ENCODE data around the gene OMA1. TPM values are rescaled to one million over a fixed set of nuclear protein-coding genes. Genes with fewer than 3 reads are reported as not detected.

The OMA1 gene
- total and polyA plus RNA-seq, 2 donors from 2014 or later: 24.8 to 42.6 TPM

GRCh38 chr1:58571616-58572015 is 25.1 kb upstream of the OMA1 start:
- FAIRE-seq: no peak
- H3K27ac ChIP-seq (ENCODE audit: low read depth in 2 of 2, low read length in 2 of 2): no peak overlapping the region

GRCh38 chr1:58570817-58571216 is 24.3 kb upstream of the OMA1 start:
- Histone ChIP-seq H3K4me3 (ENCODE audit: low read length in 3 of 3) (no peak overlapping the region), H3K9ac (ENCODE audit: low read length in 3 of 3) (no peak overlapping the region), H3K27me3 (ENCODE audit: control insufficient read depth, insufficient read depth, low read length) (peaks cover 8% of the 10 kb centered on the region), H3K4me1 (ENCODE audit: control insufficient read depth in 2 of 3, insufficient read depth in 2 of 3, low read depth in 1 of 3, low read length in 3 of 3) (no peaks in the 10 kb centered on the region), H3K27ac (ENCODE audit: low read depth in 2 of 2, low read length in 2 of 2) (no peak overlapping the region), H3K36me3 (ENCODE audit: control insufficient read depth in 2 of 3, insufficient read depth in 3 of 3, low read length in 3 of 3) (no peaks in the 10 kb centered on the region), H3K9me3 (ENCODE audit: control insufficient read depth in 2 of 3, insufficient read depth in 1 of 3, low read length in 3 of 3) (no peaks in the 10 kb centered on the region)
- intact Hi-C loops (cut with DNase I): no loop called here
- no peak for TF ChIP-seq CTCF (IDR thresholded peaks at IDR 0.05; ENCODE audit: borderline replicate concordance, extremely low read depth, insufficient read depth)
- DNase-seq (no peak), FAIRE-seq (no peak)

More at GRCh38 chr1:58571616-58572015, 25.1 kb upstream of the OMA1 start:
- no peaks in the 10 kb centered on the region for H3K9me3 ChIP-seq (ENCODE audit: control insufficient read depth in 2 of 3, insufficient read depth in 1 of 3, low read length in 3 of 3)
- H3K9ac ChIP-seq (ENCODE audit: low read length in 3 of 3): no peak overlapping the region
- DNase-seq: no peak
- H3K4me1 ChIP-seq (ENCODE audit: control insufficient read depth in 2 of 3, insufficient read depth in 2 of 3, low read depth in 1 of 3, low read length in 3 of 3): no peaks in the 10 kb centered on the region
- H3K36me3 ChIP-seq (ENCODE audit: control insufficient read depth in 2 of 3, insufficient read depth in 3 of 3, low read length in 3 of 3): no peaks in the 10 kb centered on the region
- H3K4me3 ChIP-seq (ENCODE audit: low read length in 3 of 3): no peak overlapping the region
- TF ChIP-seq CTCF (IDR thresholded peaks at IDR 0.05; ENCODE audit: borderline replicate concordance, extremely low read depth, insufficient read depth): no peak
- intact Hi-C loops (cut with DNase I): no loop called here
- peaks cover 10% of the 10 kb centered on the region for H3K27me3 ChIP-seq (ENCODE audit: control insufficient read depth, insufficient read depth, low read length)

GRCh38 chr1:58570094-58570493 is 23.6 kb upstream of the OMA1 start:
- TF ChIP-seq CTCF (IDR thresholded peaks at IDR 0.05; ENCODE audit: borderline replicate concordance, extremely low read depth, insufficient read depth): no peak
- intact Hi-C loops (cut with DNase I): no loop called here

GRCh38 chr1:58568911-58569310 is 22.4 kb upstream of the OMA1 start:
- Histone ChIP-seq H3K27me3 (ENCODE audit: control insufficient read depth, insufficient read depth, low read length) (peaks cover 2% of the 10 kb centered on the region), H3K27ac (ENCODE audit: low read depth in 2 of 2, low read length in 2 of 2) (no peak overlapping the region), H3K9me3 (ENCODE audit: control insufficient read depth in 2 of 3, insufficient read depth in 1 of 3, low read length in 3 of 3) (no peaks in the 10 kb centered on the region), H3K4me3 (ENCODE audit: low read length in 3 of 3) (no peak overlapping the region), H3K36me3 (ENCODE audit: control insufficient read depth in 2 of 3, insufficient read depth in 3 of 3, low read length in 3 of 3) (no peaks in the 10 kb centered on the region), H3K9ac (ENCODE audit: low read length in 3 of 3) (no peak overlapping the region), H3K4me1 (ENCODE audit: control insufficient read depth in 2 of 3, insufficient read depth in 2 of 3, low read depth in 1 of 3, low read length in 3 of 3) (no peaks in the 10 kb centered on the region)
- no peak for DNase-seq
- FAIRE-seq: no peak
- intact Hi-C loops (cut with DNase I): no loop called here
- no peak for TF ChIP-seq CTCF (IDR thresholded peaks at IDR 0.05; ENCODE audit: borderline replicate concordance, extremely low read depth, insufficient read depth)

More at GRCh38 chr1:58570094-58570493, 23.6 kb upstream of the OMA1 start:
- no peaks in the 10 kb centered on the region for H3K36me3 ChIP-seq (ENCODE audit: control insufficient read depth in 2 of 3, insufficient read depth in 3 of 3, low read length in 3 of 3)
- H3K4me3 ChIP-seq (ENCODE audit: low read length in 3 of 3): no peak overlapping the region
- H3K9ac ChIP-seq (ENCODE audit: low read length in 3 of 3): no peak overlapping the region
- H3K4me1 ChIP-seq (ENCODE audit: control insufficient read depth in 2 of 3, insufficient read depth in 2 of 3, low read depth in 1 of 3, low read length in 3 of 3): no peaks in the 10 kb centered on the region
- no peaks in the 10 kb centered on the region for H3K9me3 ChIP-seq (ENCODE audit: control insufficient read depth in 2 of 3, insufficient read depth in 1 of 3, low read length in 3 of 3)
- FAIRE-seq (no peak), DNase-seq (no peak)
- peaks cover 5% of the 10 kb centered on the region for H3K27me3 ChIP-seq (ENCODE audit: control insufficient read depth, insufficient read depth, low read length)
- H3K27ac ChIP-seq (ENCODE audit: low read depth in 2 of 2, low read length in 2 of 2): no peak overlapping the region

Data from kidney (tissue), 14 donors.